SK-N-SH (cell line): ENCODE measurements around the gene USP40.

Experiments used
- CTCF ChIP-seq: fragments of 200-600 bp; sonication (generic); IDR thresholded peaks from 2 replicates; pipeline ENCODE4 v1.6.1; 2017; ENCODE audit warnings: antibody characterized with exemption, mild to moderate bottlenecking, moderate library complexity
- MXI1 ChIP-seq: IDR thresholded peaks from 2 replicates; pipeline ENCODE4 v1.6.1; 2012; ENCODE audit warnings: mild to moderate bottlenecking, low read depth, low read length, improper control_type of control experiment

- TF ChIP-seq CTCF (peak; percentile 25), MXI1 (no peak)
Measured at GRCh38 chr2:233449081-233449901, 117.3 kb downstream of the USP40 start.
